HL-60/S4 treated with phorbol 12-myristate 13-acetate at 8.2 ng/mL for 4 days and 3 days (cell line): ENCODE results near the gene PLA2G4B.

Source experiments
- in situ Hi-C: fragments of 300-500 bp; cut with MboI; formaldehyde crosslinking; loops from 2 replicates; pipeline ENCODE4 v1.15.0; 2022; ENCODE audit warnings: low sequenced_read_pairs

Gene PLA2G4B, protein sequence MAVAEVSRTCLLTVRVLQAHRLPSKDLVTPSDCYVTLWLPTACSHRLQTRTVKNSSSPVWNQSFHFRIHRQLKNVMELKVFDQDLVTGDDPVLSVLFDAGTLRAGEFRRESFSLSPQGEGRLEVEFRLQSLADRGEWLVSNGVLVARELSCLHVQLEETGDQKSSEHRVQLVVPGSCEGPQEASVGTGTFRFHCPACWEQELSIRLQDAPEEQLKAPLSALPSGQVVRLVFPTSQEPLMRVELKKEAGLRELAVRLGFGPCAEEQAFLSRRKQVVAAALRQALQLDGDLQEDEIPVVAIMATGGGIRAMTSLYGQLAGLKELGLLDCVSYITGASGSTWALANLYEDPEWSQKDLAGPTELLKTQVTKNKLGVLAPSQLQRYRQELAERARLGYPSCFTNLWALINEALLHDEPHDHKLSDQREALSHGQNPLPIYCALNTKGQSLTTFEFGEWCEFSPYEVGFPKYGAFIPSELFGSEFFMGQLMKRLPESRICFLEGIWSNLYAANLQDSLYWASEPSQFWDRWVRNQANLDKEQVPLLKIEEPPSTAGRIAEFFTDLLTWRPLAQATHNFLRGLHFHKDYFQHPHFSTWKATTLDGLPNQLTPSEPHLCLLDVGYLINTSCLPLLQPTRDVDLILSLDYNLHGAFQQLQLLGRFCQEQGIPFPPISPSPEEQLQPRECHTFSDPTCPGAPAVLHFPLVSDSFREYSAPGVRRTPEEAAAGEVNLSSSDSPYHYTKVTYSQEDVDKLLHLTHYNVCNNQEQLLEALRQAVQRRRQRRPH

DNA sequence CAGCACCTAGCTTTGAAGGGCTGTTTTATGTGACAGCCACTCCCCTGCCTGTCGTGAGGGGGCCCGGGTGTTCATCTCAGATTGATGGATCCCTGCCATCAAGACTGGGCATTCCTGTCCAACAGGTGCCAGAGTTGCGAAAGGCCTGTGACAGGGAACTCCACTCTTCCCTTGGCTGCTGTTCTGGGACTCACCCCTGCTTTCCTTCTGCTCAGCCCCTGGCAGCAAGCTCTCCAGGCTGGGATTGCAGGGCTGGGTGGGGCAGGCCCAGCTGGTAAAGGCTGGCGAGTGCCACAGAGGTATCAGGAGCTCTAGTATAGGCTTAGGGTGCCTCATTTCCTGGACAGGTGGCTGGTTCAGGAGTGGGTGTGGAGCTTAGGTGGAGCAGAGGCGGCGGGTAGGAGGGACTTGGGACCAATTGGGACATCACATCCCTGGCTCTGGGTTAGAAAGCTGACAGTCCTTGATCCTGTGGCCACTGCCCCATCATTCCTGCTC lies at the start of gene PLA2G4B:
TSS of gene PLA2G4B (plus strand) at position 448 of the 498 bp plus-strand sequence. CDS start 67 bp downstream, outside the sequence.
- in situ Hi-C loops, result no loop called here

DNA sequence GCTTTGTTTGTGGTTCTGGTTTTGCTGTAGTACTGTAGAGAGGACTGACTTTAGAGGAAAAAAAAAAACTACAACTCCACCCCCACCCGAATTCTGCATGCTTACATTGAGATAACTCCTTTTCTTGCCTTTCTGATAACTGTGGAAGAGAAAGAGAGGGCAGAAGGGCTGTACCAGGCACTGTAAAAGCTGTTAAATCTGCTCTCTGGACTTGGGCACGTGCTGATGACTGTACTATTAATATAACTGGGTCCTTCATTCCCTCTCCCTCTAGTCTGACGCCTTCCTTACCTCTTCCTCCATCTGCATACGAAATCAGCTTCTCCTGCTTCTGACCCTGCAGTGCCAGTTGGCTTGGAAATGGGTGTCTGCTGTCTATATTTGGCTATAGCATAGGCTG lies 49.4 kb upstream of the PLA2G4B start:
- in situ Hi-C loops, result no loop called here

DNA sequence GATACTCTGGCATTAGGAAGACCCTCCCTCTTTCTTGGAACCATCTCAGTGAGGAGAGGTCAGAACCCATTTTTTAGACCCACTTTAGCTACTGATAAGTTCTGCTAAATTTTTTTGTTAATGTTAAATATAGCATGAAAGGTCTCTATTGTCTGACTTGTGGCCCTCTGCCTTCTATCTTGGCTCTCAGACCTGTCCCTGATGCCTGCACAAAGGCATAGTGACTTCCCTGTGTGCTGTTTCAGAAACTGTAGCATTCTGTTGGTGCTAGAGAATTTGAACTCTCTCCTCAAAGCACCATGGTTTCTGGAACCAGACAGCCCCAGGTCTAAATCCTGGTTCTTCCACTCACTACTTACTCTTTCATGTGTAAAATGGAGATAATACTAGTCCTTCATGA lies 49.0 kb upstream of the PLA2G4B start:
- in situ Hi-C loops, result no loop called here

DNA sequence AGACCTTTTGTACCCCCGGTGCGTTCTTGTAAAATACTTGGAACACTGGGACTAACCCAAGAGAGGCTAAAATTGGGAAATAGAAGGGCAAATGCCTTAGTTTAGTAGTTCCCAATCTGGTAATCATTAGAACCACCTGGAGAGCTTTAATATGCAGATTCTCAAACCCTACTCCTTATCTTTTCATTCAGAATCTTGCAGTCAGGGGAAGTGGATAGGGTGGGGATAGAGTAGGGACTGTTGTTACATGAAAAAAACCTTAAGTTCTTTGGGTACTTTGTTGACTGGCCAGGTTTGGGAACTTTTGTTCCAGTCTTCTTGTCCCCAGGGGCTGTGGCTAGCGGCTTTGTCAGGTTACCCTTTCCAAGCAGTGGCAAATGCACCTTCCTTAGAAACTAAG lies 48.5 kb upstream of the PLA2G4B start:
- in situ Hi-C loops, result no loop called here

DNA sequence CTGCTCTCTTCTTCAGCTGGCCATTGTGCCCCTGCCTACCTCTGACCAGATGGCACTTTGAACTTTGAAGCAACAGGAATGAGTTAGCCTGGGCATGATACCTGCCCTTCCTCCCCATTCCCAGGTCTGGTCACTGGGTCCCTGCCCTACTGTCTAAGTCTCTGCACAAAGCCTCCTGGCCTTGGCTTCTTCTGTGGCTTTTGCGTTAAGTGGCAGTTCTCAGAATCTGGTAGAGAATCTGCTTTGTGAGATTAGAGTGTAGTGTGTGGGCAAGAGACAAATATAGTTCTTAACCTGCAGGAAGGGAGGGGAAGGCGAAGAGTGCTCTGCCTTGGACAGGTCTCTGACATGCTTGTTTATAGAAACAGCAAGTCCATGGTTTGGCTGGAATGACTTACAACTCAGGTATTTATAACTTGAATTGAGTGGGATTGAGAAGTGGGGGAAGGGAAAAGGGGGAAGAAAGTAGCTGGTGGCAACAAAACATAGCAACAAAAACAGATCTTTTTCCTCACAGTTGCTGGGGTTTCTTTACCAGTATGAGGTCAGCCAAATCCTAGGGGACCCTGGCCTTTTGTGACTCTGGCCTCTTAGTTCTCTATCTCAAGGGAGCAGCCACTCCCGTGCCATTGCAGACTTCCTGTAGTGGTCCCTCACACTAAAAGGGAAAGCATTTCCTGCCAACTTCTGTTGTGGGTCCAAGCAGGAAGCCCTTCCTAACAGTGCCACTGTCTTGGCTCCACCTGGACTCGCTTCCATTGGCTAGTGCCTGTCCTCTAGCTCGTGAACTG lies 47.7 kb upstream of the PLA2G4B start:
- in situ Hi-C loops, result no loop called here

DNA sequence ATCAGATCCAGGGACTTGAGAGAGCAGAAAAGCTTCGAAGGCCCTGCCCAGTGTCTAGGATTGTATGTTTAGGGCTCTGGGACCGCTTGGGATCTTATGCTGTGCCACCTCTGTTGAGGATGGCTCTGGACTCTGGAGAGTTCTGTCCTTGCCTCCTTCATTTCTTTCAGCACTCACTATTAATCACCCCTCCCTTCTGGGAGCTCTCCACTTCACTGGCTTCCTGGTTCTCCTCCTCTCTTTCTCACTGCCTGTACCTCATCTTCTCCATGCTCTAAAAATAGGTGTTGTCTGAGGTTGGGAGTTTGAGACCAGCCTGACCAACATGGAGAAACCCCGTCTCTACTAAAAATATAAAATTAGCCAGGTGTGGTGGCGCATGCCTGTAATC lies 47.1 kb upstream of the PLA2G4B start:
- in situ Hi-C loops, result no loop called here

DNA sequence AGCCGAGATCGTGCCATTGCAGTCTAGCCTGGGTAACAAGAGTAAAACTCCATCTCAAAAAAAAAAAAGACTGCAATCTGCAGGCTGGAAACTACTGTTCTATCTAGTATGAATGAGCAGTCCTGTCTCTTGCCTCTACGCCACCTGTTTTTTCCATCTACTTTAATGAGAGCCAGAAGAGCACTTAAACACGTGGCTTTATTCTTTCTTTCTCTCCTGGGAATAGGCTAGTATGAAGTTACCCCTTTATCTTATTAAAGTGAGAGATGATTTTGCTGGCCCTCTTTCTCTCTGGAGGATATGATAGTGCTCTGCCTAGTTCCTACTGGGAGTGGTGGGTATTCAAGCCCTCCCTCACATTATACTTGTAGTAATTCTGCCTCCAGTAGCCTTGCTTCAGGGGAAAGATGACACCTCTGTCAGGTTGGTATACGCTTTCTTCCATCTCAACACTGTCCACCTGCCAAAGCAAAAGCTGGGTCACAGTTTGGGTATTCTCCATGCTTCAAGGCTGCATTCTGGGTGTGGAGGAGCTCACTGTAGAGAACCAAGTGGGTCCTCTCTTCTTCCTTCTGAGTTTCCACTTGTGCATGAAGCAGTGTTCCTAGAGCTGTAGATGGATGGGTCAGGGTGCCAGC lies 46.5 kb upstream of the PLA2G4B start:
- in situ Hi-C loops, result no loop called here

DNA sequence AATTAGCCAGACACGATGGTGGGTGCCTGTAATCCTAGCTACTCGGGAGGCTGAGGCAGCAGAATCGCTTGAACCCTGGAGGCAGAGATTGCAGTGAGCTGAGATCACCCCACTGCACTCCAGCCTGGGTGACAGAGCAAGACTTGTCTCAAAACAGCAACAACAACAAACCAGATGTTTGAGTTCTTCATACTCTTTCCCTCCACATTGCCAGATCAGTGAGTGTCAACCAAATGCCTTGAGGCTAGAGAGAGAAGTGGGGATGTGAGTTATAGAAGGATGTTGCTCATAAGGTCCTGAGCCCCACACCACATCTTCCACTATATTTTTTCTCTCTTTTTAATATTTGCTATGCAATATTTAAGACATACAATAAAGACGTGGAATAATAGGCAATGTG lies 44.6 kb upstream of the PLA2G4B start:
- in situ Hi-C loops, result no loop called here

DNA sequence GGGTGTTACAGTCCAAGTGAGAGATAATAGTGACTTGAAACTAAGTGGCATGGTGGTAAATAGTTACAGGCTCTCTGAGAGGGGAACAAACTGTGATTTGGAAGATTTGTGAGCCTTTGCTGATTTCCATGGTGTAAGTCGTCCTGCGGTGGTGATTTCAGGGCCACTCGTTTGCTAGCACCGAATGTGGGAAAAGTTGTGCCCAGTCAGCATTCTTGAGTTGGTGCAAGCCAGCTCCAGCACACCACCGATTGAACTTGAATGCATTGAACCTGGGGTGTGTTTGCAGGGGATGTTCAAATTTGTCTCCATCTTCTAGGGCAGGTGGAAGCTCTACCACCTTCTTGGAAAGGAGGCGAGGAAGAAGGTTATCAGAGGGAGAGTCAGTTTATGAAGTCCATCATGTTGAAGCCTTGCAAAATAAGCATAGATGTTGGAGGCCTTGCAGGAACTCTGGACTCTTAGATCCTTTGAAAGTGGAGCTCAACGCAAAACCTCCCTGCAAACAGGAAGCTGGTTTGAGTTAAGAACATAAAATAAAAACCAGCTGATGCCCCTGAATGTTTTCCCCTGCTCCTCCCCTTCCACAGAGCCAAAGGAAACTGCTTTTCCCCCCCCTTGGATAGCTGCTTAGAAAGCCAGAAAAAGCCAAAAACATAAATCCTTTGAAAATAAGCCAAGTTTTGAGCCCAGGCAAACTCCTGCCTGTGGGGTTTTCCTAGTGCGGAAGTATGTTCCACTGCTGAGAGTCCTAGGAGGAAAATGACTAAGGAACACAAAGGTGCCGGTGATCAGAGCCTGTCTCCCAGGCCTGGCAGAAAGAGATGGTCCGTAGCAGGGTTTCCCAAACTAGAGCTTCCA lies 42.4 kb upstream of the PLA2G4B start:
- in situ Hi-C loops, result no loop called here

DNA sequence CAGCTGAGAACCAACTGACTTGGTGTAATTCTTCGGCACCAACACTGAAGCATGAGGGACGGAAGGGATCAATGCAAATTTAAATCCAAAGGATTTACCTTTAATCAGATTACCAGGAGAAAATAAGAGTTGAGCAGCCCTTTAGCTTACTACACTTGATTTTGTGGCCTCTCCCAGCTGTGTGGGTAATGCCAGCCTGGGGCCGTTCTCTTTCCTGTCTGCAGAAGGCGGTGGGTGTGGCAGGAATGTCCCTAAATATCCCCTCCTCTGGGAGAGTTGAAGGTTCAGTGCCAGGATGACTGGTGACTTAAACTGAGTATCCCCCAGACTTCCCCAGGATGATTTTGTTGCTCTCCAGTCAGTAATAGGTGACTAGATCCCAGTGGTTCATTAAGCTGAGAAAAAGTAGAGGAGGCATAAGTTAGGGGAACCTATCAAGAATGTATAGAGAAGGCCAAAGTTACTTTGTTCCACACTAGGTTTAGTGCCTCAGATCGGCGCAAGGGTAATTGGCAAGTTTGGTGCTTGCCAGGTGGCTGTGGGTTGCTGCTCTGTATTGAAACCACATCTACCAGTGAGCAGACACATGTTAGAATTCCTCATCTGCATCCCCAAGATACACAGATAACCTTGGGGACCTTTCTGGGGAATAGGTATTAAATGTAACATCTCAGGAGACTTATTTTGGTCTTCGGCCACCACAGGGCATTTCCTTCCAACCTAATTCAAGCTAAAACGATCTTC lies 41.3 kb upstream of the PLA2G4B start:
- in situ Hi-C loops, result no loop called here

DNA sequence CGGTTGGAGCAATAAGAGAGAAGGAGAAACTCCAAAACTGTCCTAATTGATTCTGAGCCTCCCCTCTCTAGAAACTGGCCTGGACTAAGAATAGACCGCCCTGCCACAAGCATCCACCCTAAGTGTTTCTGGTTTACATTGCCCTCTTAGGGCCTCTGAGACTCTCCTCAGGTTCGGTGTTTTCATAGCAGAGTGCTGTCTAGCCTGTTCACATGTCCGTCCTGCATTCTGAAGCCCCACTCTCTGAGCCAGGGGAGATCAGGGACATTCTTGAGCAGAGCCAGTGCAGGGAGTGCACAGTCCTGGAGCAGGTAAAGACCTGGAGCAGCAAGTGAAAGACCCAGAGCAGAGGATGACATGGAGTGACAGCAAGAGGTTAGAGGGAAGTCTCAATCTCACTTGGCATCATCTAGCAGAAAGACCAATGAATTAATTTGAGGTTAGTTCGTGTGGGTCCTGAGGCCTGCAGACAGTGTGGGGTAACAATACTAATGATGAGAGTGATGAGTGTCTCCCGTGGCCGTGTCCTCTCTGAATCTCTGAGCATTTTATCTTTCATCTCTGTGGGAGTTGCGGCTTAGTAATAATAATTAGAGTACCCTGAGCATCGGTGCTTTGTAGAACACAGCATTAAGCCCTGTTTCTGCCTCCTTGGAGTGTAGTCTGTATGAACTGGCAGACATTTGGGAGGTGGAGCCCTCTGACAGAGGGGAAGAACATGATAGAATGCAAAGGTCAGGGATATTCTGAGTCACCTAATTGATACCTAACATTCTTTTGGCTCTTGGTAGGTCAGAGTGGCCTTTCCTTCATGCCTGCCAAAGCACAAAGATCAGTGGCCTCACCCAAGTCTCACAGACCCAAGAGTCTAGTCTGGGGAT lies 39.8 kb upstream of the PLA2G4B start:
- in situ Hi-C loops, result no loop called here

DNA sequence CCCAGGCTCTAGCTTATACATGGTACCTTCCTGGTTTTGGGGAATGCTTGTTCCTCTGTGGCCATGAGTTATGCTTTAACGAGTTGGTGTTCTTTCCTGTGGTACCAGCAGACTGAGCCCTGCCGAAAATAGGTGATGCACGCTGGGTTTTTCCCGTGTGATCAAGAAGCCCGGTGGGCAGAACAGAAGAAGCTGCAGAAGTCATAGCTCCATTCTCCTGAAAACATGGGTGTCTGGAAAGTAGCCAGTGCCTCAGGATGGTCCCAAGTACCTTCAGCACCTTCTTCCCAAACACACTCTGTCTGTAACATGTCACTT lies 39.2 kb upstream of the PLA2G4B start:
- in situ Hi-C loops, result no loop called here

DNA sequence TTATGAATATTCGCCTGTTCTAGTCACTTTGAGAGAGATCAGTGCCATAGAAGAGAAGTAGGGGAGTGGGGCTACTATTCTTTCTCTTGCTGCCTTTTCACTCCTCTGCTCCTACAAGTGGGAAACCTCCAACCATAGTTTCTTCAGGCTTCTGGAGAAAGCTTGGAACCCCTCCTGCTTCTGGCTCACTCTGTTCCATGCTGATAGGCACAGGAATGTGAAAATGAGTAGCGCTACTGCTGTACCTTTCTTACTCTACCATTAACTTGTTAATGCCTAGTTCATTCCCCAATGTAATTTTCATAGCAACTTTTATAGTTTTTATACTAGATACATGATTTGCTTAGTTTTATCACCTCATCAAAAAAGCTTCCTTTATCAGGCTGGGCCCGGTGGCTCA lies 37.5 kb upstream of the PLA2G4B start:
- in situ Hi-C loops, result no loop called here

DNA sequence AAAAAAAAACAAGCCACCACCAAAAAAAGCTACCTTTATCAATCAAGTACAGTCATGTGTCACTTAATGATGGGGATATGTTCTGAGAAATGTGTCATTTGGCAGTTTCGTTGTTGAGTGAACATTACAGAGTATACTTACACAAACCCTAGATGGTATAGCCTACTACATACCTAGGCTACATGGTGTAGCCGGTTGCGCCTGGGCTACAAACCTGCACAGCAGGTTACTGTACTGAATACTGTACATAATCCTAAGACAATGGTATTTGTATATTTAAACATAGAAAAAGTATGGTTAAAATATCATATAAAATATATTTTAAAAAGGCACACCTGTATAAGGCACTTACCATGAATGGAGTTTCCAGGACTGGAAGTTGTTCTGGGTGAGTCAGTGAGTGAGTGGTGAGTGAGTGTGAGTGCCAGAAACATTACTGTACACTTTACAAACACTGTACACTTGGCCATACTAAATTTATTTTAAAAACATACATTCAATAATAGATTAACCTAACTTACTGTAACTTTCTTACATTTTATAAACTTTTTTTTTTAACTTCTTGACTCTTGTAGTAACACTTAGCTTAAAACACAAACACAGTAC lies 36.7 kb upstream of the PLA2G4B start:
- in situ Hi-C loops, result no loop called here

DNA sequence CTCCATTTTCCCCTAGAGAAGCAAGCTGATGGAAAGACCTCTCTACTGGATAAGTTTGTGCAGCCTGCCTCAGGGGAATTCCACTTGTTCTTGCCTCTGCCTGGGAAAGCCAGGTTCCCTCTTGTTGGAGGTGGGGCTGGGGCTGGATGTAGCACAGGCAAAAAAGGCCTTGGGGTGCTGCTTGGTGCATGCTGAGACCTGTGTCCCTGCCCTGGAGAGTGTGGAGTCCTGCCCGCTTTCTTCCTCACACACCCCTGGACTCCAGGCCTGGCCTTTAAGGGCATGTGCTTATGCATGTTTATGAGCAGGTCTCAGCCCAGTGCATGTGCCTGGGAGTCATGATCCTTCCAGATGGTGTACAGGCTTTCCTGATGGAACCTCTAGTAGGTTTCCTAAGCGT lies 34.3 kb upstream of the PLA2G4B start:
- in situ Hi-C loops, result no loop called here

DNA sequence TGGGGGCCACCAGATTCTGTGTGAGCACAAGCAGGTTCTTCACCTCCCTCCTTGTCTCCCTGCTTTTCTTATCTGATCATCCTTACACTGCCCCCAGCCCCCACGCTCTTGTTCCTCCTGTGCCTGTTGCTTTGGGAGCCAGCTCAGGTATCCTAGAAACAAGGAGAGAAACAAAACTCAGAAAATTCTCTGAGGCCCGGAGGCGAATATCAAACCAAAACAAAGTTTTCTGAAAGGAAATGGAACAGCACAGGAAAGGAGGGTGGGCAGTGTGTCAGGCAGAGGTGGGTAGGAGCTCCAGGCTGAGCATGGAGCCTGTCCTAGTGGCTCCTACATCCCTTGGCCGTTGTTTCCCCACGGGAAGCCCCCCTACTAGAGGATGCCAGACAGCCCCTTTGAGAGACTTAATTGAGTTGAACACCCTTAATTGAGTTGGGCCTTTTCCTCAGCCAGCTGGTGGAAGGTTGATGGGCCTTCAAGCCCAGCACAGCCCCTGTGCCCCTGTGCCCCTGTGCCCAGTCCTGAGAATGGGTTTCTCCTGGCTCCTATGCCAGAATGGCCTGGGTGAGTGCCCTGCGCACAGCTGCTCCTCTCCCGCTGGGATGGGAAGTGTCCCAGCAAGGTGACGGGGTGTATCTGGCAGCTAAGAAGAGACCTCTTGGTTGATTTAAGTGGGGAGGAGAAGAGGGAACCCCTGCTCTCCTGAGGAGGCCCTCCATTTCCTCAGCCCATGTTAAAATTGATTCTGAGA lies 33.6 kb upstream of the PLA2G4B start:
- in situ Hi-C loops, result no loop called here

DNA sequence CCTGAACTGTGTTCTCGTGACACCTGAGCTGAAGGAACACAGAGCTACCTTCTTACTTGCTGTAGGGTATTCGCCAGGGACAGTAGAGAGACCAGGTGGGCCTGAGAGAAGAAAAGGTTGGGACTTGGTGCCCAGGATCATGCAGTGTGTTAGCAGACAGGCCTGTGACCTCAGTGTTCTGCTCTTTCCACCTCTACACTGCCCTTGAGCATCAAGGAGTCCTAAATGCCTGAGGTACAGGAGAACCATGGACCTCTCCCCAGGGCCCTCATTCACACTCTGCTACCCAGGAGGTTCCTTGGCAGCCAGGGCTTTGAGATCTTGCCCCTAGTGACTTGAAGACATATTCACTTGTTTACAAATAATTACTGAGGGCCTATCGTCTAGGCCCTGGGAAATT lies 32.9 kb upstream of the PLA2G4B start:
- in situ Hi-C loops, result no loop called here
